ENCODE results near the gene C2CD4A. TPM values are rescaled to one million over a fixed set of nuclear protein-coding genes. Genes with fewer than 3 reads are reported as not detected.

Gene C2CD4A
- total and polyA plus RNA-seq, 12 donors: 0.07 to 0.67 (median 0.23) TPM; not detected in 3

DNA sequence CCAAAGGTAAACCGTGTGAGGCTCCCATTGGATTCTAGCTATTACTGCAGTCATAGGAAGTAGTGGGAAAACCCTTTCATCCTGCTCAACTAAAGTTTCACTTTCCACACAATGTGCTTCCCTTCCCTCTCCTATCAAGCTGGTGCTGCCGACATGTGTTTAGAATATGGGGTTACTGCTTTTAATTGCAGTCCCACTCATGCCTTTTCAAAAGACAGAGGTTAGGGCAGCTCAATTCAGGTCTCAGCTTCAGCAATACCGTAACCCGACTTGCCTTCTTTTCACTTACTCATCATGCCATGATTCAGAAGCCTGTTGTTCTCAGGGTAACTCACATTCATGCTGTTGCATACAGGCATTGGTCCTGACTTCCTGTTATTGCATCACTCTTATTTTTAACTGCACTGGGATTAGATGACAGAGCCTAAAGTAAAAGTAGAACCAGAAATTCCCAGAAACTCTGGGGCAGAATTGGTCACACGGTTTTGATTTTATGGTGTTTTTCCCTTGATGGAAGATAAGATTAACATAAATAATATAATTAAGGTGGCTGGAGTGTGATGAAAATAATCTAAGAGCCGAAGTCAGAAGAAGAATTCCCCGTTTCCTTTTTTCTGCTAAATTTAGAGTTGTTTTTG is 52.6 kb downstream of the C2CD4A start:
- Histone ChIP-seq H3K9me3 (replicated peaks in 1 of 3) (no peaks in the 10 kb centered on the region), H3K4me1 (replicated peaks in 1 of 2) (peaks cover 0 to 15% of the 10 kb centered on the region in 2 donors), H3K4me3 (no peak overlapping the region), H3K36me3 (replicated peaks in 1 of 2) (no peaks in the 10 kb centered on the region), H3K27me3 (no peaks in the 10 kb centered on the region), H3K27ac (peak overlapping the region in 2 of 5 donors; percentile 62 to 73)
- TF ChIP-seq, protein P1, sequence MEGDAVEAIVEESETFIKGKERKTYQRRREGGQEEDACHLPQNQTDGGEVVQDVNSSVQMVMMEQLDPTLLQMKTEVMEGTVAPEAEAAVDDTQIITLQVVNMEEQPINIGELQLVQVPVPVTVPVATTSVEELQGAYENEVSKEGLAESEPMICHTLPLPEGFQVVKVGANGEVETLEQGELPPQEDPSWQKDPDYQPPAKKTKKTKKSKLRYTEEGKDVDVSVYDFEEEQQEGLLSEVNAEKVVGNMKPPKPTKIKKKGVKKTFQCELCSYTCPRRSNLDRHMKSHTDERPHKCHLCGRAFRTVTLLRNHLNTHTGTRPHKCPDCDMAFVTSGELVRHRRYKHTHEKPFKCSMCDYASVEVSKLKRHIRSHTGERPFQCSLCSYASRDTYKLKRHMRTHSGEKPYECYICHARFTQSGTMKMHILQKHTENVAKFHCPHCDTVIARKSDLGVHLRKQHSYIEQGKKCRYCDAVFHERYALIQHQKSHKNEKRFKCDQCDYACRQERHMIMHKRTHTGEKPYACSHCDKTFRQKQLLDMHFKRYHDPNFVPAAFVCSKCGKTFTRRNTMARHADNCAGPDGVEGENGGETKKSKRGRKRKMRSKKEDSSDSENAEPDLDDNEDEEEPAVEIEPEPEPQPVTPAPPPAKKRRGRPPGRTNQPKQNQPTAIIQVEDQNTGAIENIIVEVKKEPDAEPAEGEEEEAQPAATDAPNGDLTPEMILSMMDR (IDR thresholded peaks at IDR 0.05): no peak
- TF ChIP-seq POLR2A (IDR thresholded peaks at IDR 0.05): no peak
- WGBS, 4 donors: 45 to 52% (median 50%) methylated on average over 7 of the region's 7 CpGs
- peak in 2 of 7 donors; percentile 26 to 36 for DNase-seq
- intact Hi-C loops (cut with DNase I): no loop called here

DNA sequence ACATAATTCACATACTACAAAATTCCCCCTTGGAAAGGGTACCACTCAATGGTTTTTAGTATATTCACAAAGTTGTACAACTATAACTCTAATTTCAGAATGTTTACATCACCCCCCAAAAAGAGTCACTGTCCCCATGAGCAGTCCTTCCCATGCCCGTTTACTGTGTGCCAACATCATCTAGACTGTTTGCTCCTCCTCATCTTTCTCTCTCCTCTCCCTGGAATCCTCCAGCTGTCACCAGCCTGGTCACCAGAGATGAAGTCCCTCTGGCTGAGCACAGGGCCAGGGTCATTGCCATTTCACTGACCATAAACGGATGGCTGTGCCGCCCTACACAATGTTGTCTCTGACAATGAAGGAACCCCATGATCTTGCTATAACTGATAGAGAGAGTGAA is 53.1 kb downstream of the C2CD4A start:
- WGBS, 4 donors: 88 to 93% (median 90%) methylated on average over 3 of the region's 3 CpGs
- no peak overlapping the region for H3K4me3 ChIP-seq
- H3K27me3 ChIP-seq: no peaks in the 10 kb centered on the region
- no peaks in the 10 kb centered on the region for H3K36me3 ChIP-seq (replicated peaks in 1 of 2)
- DNase-seq: no peak
- intact Hi-C loops (cut with DNase I): no loop called here
- no peak for TF ChIP-seq POLR2A (IDR thresholded peaks at IDR 0.05)
- TF ChIP-seq, protein P1 (IDR thresholded peaks at IDR 0.05): no peak
- peaks cover 0 to 15% of the 10 kb centered on the region in 2 donors for H3K4me1 ChIP-seq (replicated peaks in 1 of 2)
- H3K9me3 ChIP-seq (replicated peaks in 1 of 3): no peaks in the 10 kb centered on the region
- peak overlapping the region in 1 of 5 donors; percentile 21 for H3K27ac ChIP-seq

Other genes starting within 250 kb of the C2CD4A start
- gene VPS13C, start 6.5 kb upstream of the C2CD4A start, total RNA-seq: 100 to 1,000 TPM in 2 of 9 donors, 10 to 100 TPM in 7; 43.1 to 114 (median 59.5) TPM
- gene VPS13C, start 6.5 kb upstream of the C2CD4A start, polyA plus RNA-seq: 10 to 100 TPM; 18.9 to 29.6 (median 24.9) TPM
- 1 to 10 TPM in 6 of 9 donors, under 1 TPM in 1, not detected in 2; 0.61 to 3.2 (median 1.3) TPM for gene C2CD4B, start 98.3 kb downstream of the C2CD4A start, total RNA-seq
- 1 to 10 TPM in 1 of 3 donors, under 1 TPM in 1, not detected in 1; 0.97 to 3.6 TPM for gene C2CD4B, start 98.3 kb downstream of the C2CD4A start, polyA plus RNA-seq

All from adrenal gland (tissue), 12 donors.